ENCODE measurements around the gene RPS6KA6.
"Not testable (repeated sequence)": the region's sequence is repeated elsewhere in the genome, so short reads cannot be mapped to it uniquely, and the experiment has no call there.

RPS6KA6 gene

DNA sequence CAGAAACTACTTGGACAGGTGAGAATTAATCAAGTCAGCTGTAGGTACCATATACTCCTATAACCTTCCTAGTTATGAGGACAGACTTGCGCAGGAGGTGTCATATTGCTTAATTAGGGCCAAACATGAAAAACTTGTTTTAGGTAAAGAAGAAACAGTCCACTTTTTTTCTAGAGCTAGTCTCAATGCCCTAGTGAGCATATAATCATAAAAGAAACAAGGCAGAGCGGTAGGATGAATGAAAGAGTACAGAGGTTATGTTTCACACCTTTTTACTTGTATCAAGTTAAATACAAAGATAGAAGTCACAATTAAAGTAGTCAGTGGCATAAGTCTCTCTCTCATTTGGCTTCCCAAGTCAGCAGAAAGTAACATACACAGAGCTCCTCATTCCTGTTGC, 88.9 kb downstream of the RPS6KA6 start (continued):
- TF ChIP-seq ZBTB7A (tag by site-specific recombination; IDR thresholded peaks at IDR 0.05; ENCODE audit: low read depth) = no peak
- TF ChIP-seq ZBTB48 (tag by site-specific recombination; IDR thresholded peaks at IDR 0.05) = no peak
- TF ChIP-seq ZNF19 (tag by site-specific recombination; IDR thresholded peaks at IDR 0.05; ENCODE audit: low read depth) = no peak
- TF ChIP-seq, protein P1, sequence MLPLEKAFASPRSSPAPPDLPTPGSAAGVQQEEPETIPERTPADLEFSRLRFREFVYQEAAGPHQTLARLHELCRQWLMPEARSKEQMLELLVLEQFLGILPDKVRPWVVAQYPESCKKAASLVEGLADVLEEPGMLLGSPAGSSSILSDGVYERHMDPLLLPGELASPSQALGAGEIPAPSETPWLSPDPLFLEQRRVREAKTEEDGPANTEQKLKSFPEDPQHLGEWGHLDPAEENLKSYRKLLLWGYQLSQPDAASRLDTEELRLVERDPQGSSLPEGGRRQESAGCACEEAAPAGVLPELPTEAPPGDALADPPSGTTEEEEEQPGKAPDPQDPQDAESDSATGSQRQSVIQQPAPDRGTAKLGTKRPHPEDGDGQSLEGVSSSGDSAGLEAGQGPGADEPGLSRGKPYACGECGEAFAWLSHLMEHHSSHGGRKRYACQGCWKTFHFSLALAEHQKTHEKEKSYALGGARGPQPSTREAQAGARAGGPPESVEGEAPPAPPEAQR (tag by site-specific recombination; IDR thresholded peaks at IDR 0.05) = no peak
- no peak for TF ChIP-seq ZNF791 (tag by site-specific recombination; IDR thresholded peaks at IDR 0.05)

DNA sequence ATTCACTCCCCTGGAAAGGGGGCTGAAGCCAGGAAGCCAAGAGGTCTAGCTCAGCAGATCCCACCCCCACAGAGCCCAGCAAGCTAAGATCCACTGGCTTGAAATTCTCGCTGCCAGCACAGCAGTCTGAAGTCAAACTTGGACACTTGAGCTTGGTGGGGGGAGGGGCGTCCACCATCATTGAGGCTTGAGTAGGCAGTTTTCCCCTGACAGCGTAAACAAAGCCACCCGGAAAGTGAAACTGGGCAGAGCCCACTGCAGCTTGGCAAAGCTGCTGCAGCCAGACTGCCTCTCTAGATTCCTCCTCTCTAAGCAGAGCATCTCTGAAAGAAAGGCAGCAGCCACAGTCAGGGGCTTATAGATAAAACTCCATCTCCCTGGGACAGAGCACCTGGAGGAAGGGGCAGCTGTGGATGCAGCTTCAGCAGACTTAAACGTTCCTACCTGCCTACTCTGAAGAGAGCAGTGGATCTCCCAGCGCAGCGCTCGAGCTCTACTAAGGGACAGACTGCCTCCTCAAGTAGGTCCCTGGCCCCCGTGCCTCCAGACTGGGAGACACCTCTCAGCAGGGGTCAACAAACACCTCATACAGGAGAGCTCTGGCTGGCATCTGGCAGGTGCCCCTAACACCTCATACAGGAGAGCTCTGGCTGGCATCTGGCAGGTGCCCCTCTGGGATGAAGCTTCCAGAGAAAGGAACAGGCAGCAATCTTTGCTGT, 108.4 kb downstream of the RPS6KA6 start:
- POLR2A ChIA-PET; H3K36me3 ChIP-seq (ENCODE audit: control insufficient read depth in 2 of 2, insufficient read depth in 1 of 2, low read length in 2 of 2); H3K27ac ChIP-seq (ENCODE audit: extremely low read depth, low read depth, low read length); H3K4me1 ChIP-seq (ENCODE audit: control insufficient read depth, insufficient read depth, low read length); H3K9me3 ChIP-seq (ENCODE audit: control insufficient read depth, insufficient read depth, low read depth, low read length); H3K4me3 ChIP-seq (ENCODE audit: low read depth, low read length): not testable (repeated sequence)
- CTCF ChIA-PET = interaction anchor here (0.7 kb wide), 1 partner anchor 25 kb away, joined by 3 read pairs; no protein-coding TSS in a partner anchor

DNA sequence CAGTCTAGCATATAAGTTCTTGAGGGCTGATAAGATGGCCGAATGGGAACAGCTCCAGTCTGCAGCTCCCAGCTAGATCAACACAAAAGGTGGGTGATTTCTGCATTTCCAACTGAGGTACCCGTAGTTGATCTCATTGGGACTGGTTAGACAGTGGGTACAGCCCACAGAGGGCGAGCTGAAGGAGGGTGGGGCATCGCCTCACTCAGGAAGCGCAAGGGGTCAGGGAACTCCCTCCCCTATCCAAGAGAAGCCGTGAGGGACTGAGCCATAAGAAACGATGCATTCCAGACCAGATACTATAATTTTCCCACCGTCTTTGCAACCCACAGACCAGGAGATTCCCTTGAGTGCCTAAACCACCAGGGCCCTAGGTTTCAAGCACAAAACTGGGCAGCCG, 109.0 kb downstream of the RPS6KA6 start:
- no peaks in the 10 kb centered on the region for H3K36me3 ChIP-seq (ENCODE audit: control insufficient read depth in 2 of 2, insufficient read depth in 1 of 2, low read length in 2 of 2)
- no peak overlapping the region for H3K27ac ChIP-seq (ENCODE audit: extremely low read depth, low read depth, low read length)
- CTCF ChIA-PET = interaction anchor here (0.7 kb wide), 1 partner anchor 25 kb away, joined by 3 read pairs; no protein-coding TSS in a partner anchor
- no peaks in the 10 kb centered on the region for H3K4me1 ChIP-seq (ENCODE audit: control insufficient read depth, insufficient read depth, low read length)
- peaks cover 3% of the 10 kb centered on the region; the same call in 1 of the 2 replicates for H3K9me3 ChIP-seq (ENCODE audit: control insufficient read depth, insufficient read depth, low read depth, low read length)
- TF ChIP-seq, protein P2, sequence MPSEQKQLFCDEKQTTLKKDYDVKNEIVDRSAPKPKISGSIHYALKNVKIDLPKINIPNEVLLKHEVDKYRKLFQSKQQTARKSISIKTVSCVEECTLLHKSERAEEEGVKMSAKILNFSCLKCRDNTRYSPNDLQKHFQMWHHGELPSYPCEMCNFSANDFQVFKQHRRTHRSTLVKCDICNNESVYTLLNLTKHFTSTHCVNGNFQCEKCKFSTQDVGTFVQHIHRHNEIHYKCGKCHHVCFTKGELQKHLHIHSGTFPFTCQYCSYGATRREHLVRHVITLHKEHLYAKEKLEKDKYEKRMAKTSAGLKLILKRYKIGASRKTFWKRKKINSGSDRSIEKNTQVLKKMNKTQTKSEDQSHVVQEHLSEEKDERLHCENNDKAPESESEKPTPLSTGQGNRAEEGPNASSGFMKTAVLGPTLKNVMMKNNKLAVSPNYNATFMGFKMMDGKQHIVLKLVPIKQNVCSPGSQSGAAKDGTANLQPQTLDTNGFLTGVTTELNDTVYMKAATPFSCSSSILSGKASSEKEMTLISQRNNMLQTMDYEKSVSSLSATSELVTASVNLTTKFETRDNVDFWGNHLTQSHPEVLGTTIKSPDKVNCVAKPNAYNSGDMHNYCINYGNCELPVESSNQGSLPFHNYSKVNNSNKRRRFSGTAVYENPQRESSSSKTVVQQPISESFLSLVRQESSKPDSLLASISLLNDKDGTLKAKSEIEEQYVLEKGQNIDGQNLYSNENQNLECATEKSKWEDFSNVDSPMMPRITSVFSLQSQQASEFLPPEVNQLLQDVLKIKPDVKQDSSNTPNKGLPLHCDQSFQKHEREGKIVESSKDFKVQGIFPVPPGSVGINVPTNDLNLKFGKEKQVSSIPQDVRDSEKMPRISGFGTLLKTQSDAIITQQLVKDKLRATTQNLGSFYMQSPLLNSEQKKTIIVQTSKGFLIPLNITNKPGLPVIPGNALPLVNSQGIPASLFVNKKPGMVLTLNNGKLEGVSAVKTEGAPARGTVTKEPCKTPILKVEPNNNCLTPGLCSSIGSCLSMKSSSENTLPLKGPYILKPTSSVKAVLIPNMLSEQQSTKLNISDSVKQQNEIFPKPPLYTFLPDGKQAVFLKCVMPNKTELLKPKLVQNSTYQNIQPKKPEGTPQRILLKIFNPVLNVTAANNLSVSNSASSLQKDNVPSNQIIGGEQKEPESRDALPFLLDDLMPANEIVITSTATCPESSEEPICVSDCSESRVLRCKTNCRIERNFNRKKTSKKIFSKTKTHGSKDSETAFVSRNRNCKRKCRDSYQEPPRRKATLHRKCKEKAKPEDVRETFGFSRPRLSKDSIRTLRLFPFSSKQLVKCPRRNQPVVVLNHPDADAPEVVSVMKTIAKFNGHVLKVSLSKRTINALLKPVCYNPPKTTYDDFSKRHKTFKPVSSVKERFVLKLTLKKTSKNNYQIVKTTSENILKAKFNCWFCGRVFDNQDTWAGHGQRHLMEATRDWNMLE (tag by site-specific recombination; conservative IDR thresholded peaks at IDR 0.05; ENCODE audit: low read depth) = no peak
- TF ChIP-seq, protein P3, sequence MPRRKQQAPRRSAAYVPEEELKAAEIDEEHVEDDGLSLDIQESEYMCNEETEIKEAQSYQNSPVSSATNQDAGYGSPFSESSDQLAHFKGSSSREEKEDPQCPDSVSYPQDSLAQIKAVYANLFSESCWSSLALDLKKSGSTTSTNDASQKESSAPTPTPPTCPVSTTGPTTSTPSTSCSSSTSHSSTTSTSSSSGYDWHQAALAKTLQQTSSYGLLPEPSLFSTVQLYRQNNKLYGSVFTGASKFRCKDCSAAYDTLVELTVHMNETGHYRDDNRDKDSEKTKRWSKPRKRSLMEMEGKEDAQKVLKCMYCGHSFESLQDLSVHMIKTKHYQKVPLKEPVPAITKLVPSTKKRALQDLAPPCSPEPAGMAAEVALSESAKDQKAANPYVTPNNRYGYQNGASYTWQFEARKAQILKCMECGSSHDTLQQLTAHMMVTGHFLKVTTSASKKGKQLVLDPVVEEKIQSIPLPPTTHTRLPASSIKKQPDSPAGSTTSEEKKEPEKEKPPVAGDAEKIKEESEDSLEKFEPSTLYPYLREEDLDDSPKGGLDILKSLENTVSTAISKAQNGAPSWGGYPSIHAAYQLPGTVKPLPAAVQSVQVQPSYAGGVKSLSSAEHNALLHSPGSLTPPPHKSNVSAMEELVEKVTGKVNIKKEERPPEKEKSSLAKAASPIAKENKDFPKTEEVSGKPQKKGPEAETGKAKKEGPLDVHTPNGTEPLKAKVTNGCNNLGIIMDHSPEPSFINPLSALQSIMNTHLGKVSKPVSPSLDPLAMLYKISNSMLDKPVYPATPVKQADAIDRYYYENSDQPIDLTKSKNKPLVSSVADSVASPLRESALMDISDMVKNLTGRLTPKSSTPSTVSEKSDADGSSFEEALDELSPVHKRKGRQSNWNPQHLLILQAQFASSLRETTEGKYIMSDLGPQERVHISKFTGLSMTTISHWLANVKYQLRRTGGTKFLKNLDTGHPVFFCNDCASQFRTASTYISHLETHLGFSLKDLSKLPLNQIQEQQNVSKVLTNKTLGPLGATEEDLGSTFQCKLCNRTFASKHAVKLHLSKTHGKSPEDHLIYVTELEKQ (tag by site-specific recombination; IDR thresholded peaks at IDR 0.05; ENCODE audit: borderline replicate concordance) = no peak
- TF ChIP-seq ZNF501 (tag by site-specific recombination; IDR thresholded peaks at IDR 0.05) = no peak
- TF ChIP-seq ZNF792 (tag by site-specific recombination; IDR thresholded peaks at IDR 0.05) = no peak
- TF ChIP-seq ZNF626 (tag by site-specific recombination; IDR thresholded peaks at IDR 0.05) = no peak
- TF ChIP-seq, protein P4, sequence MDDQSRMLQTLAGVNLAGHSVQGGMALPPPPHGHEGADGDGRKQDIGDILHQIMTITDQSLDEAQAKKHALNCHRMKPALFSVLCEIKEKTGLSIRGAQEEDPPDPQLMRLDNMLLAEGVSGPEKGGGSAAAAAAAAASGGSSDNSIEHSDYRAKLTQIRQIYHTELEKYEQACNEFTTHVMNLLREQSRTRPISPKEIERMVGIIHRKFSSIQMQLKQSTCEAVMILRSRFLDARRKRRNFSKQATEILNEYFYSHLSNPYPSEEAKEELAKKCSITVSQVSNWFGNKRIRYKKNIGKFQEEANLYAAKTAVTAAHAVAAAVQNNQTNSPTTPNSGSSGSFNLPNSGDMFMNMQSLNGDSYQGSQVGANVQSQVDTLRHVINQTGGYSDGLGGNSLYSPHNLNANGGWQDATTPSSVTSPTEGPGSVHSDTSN (CRISPR knock-in tag; IDR thresholded peaks at IDR 0.05) = no peak
- no peak for TF ChIP-seq OSR2 (tag by site-specific recombination; IDR thresholded peaks at IDR 0.05)
- no peak for TF ChIP-seq ZNF266 (tag by site-specific recombination; IDR thresholded peaks at IDR 0.05; ENCODE audit: low read depth)
- no peak for TF ChIP-seq EGR2 (tag by site-specific recombination; IDR thresholded peaks at IDR 0.05; ENCODE audit: low read depth)
- TF ChIP-seq ZNF114 (tag by site-specific recombination; IDR thresholded peaks at IDR 0.05) = no peak
- POLR2A ChIA-PET = no interaction called here
- no peak overlapping the region for H3K4me3 ChIP-seq (ENCODE audit: low read depth, low read length)

All from HEK293 (cell line).